GM21529 (cell line): ENCODE results near the gene PTGR1.
A peak's percentile ranks its signal among the peaks of the same experiment; 100 is the strongest.
"Not testable (repeated sequence)": the region's sequence is repeated elsewhere in the genome, so short reads cannot be mapped to it uniquely, and the experiment has no call there.

Experiments
- ATAC-seq: cut with Tn5 transposase; IDR thresholded peaks from one replicate; pipeline ENCODE4 v1.9.1; 2021; ENCODE audit not compliant: unreplicated experiment

The PTGR1 gene

DNA sequence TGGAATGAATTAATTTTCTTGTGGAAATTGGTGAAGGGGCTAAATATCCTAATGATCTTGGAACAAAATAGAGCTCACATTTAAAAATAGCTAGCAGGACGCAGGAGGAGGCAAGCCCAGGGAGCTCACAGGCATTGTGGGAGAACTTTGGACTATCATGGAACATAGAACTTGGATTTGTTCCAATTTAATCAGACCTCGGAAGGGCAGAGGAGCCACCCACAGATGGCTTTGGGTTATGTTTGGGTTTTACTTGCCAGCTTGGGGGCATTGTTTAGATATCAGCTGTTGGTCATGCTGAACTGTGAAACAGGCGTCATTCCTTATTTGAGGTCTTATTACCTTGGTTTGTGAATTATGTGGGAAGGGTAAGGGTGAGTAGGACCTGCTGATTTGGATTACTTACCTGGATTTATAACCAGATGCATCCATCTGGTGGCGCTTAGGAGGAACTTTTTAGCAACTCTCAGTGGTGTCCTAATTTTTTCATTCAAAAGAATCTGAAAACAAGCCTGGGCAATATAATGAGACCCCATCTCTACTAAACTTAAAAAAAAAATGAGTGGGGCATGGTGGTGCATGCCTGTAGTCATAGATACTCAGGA is 14.1 kb upstream of the PTGR1 start:
- ATAC-seq: no peak

DNA sequence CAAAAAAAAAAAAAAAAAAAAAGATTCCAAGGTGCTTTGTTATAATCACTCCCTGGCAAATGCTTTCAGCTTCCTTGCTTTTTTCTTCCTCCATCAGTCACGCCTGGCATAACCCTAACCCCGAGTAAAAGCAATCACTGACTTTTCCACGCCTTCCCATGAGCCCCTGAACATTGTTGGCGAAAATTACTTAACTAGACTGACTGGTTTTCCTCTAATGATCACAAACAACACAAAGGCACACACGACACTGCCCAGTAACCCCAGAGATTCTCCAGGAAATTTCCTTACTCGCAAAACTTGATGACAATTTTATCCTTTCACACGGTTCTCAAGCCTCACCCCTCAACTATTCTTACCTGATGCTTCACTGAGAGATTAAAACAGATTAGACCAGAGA is 11.4 kb upstream of the PTGR1 start:
- ATAC-seq: no peak

DNA sequence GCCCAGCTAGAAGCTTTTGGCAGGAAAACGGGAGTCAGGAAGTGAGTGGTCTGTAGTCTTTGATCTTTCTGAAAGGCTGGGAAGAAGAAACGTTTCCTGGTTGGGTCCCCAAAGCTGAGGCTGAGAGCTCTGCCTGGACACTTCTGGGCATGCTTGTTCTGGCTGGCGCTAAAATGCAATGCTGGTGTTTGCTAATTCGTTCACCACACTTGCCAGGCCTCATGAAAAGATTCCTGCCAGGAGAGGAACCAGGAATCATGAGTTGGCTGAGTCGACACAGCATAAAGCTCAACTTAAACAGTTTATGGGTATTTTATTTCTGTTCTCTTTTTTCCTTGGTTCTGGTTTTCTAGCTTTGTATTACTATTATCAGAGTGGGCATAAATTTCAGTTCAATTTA is 10.7 kb upstream of the PTGR1 start:
- no peak for ATAC-seq

DNA sequence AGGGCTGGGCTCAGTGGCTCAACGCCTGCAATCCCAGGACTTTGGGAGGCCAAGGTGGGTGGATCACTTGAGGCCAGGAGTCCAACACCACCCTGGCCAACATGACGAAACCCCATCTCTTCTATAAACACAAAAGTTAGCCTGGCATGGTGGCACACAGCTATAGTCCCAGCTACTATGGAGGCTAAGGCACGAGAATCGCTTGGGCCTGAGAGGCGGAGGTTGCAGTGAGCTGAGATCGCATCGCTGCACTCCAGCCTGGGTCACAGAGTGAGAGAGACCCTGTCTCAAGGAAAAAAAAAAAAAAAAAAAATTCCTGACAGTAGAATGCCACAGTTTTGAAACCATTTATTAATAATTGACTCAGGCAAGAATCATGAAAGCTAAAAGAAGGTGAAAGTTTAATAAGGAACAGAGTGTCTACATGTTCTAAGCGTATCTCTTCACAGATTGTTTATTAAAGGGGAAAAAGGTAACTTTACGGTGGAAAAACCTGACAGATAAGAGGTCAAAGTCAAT is 5.7 kb upstream of the PTGR1 start:
- no peak for ATAC-seq

DNA sequence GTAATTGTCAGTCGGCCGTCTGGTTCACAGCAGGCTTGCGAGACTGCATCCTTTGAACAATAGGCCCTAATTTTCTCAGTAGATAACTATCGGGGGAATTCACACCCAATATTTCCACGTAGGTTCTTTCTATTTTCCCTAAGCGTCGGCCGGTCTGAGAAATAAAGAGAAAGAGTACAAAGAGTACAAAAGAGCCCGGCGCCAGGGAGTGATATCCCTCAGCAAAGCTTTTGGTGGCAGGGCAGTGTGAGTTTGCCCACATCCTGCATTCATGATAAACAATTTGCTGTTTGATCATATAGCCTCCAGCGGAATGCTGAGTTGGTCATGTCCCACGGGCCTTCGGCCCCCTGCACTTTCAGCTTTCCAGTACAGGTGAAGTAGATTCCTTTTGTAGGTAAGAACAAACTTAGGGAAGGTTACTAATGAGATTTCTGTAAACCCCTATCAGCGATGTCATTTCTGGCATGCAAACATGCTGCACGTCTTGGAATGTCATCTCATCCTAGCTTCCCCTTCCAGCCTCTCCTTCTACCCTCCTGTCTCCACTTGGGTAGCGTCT is 4.7 kb upstream of the PTGR1 start:
- no peak for ATAC-seq

DNA sequence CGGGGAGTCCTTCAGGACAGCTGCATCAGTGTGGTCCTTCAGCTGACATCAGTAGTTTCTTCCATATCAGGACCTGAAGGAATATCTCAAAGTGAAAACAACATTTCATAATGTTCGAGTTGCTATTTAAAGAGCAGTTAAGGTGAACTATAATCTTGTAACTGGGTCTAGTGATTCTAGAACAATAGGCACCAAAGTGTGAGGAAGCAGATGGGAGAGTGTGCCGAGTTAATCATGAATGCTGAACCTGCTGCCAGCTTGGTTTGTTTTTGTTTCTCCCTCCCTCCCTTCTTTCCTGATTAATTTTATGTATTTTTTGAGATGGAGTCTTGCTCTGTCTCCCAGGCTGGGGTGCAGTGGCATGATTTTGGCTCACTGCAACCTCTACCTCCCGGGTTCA is 3.6 kb upstream of the PTGR1 start:
- no peak for ATAC-seq

DNA sequence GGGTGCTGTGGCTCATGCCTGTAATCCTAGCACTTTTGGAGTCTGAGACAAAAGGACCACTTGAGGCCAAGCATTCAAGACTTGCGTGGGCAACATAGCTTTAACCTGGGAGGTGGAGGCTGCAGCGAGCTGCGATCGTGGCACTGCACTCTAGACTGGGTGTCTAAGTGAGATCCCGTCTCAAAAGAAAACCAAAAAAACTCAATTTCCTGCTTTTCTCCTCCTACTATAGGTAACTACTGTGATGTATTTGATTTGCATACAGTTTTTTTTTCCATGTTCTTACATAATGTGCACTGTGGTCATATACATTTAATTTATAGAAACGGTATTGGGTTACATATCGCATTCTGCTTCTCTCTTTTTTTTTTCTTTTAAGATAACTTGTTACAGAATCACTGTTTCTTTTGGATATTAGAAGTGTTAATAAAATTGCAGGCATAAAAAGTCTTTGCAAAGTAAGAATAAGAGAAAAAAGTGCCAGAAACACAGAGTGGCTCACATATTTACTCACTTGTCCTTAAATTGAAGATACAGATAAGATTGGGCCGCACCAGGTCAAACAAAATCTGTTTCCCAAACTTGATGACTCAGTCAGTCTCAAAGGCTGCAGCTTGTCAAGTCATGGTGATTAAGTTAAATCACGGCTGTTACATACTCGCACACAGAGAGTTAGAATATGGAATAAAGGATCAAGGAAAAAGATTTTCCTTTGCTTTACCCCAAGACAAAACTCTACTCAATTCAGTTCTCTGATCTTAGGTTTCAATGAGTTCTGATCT is 2.0 kb upstream of the PTGR1 start:
- no peak for ATAC-seq

DNA sequence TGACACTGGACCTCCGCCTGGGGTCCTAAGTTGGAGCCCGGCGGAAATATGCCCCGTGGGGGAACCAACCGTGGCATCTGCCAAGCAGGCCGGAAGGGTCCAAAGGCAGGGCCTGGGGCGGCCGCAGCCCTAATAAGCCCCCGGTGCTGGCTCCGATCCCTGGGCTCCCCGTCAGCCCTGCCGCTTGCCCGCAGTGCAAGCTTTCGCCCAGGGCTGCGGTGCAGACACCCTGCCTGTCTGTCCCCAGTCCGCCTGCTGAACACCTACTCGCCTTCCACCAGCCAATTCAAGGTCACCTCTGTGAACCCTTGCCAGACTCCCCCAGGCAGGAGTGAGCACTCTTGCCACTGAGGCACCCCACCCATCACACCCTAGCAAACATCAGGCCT is 502 bp upstream of the PTGR1 start:
- ATAC-seq: peak; percentile 3

DNA sequence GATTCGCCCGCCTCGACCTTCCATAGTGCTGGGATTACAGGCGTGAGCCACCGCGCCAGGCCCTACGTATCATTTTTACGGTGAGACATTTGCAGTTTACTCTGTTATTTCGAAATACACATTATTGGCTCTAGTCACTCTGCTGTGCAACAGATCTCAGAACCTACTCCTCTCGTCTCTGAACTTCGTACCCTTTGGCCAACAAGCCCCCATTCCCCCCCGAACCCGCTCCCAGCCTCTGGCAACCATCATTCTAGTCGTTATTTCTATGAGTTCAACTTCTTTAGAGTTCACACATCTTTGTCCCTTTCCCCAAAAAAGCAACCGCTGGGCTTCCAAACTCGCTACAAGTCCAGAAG is 735 bp downstream of the PTGR1 start:
- peak; percentile 18 for ATAC-seq

DNA sequence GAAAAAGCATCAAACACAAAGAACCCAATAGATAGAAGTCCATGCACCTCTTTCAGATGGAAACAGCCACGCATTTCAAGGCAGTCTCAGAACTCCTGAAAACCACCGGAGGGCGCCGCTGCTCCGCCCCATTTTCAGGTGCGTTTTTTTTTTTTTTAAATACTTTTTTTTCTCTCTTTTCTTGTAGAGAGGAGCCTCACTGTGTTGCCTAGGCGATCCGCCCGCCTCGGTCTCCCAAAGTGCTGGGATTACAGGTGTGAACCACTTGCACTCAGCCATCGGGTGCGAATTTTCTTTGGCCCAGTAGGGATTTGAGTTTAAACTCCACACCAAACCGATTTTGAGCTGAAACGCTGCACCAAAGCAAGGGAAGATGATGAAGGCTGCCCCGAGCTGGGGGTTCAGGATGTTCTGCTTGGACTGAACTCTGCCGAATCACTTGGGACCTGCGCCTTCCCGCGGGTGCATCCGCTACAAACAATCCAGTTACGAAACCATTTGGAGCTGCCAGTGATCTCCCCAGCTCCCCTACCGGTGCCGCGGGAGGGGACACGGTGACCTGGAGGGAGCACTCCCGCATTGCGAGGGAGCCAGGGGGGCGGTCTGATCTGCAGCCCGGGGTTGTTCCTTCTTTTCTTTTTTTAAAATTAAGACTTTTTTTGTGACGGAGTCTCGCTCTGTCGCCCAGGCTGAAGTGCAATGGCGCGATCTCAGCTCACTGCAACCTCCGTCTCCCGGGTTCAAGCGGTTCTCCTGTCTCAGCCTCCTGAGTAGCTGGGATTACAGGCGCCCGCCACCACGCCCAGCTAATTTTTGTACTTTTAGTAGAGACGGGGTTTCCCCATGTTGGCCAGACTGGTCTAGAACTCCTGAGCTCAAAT is 1.4 kb downstream of the PTGR1 start:
- ATAC-seq: peak; percentile 58

DNA sequence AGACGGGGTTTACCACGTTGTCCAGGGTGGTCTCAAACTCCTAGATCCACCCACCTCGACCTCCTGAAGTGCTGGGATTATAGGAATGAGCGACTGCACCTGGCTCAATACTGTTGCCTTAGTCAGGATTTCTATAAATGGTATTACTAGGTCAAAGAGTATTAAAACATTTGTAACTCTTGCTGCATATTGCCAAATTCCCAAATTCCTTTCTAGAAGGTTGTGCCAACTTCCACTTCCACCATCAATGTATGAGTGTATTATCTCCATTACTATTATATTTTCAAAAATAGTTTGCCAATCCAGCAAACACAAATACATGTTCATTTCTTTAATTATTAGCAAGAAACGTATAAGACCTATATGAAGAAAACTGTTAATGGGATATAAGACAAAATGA is 10.6 kb downstream of the PTGR1 start:
- ATAC-seq: no peak

DNA sequence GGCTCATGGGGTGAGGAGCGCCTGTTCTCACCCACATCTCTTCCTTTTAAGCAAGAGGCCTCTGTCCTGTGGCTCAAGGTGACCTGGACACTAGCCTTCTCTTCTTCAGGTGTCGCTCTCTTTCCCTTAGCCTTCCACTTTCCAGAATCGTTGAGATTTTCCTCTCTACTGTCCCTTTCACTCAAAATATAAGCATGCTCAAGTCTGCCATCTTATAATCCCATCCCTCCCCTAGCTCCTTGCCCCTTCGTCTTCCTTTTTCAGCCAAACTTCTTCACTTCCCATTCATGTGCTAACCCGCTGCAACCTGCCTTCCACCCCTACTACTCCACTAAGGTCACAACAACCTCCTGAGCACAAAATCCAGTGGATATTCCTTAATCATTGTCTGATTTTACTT is 13.1 kb downstream of the PTGR1 start:
- no peak for ATAC-seq

DNA sequence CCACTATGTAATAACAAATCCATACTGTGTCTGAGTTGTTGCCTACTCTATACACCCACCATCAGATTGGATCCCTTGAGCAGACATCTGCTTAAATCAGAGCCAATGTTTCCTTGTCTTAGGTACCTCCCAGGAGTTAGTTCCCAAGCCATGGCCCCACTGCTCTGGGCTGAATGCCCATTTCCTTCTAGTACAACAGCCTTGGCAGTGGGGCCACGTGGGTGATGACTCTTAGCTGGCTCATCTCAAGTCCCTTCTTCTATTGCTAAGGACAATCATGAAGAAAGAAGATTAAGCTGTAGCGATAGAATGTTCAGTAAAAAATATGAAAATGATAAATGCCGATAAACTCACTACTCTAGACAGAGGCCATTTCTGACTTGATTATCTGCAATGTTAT is 16.6 kb downstream of the PTGR1 start:
- no peak for ATAC-seq

DNA sequence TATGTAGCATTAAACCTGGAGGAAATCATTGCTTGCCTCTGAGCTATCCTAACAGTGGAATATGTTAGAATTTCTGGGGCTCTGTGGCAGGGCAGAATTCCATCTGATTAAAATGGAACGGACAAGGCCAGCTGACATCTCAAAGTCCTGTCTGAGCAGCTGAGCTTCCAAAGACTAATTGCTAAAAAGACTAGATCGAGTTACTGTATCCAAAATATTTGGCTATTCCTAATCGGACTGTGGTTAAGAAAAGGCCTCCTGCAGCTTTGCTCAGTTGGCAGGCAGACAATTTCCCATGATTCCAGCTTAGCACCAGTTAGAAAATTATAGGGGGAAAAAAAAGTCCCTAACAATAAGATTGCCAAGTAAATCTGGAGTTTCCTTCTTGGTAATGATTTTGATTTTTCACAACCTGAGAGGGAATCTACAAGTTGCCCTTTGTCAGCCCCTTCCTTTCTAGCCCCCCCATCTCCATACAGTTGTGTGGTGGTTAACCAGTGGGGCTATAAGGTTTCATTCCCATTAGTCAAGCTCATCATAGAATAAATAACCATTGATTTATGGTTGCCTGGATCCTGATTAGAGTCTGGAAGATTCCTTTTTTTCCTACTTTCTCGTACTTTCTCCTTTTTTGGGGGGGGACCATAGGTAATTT is 26.4 kb downstream of the PTGR1 start:
- ATAC-seq: no peak

DNA sequence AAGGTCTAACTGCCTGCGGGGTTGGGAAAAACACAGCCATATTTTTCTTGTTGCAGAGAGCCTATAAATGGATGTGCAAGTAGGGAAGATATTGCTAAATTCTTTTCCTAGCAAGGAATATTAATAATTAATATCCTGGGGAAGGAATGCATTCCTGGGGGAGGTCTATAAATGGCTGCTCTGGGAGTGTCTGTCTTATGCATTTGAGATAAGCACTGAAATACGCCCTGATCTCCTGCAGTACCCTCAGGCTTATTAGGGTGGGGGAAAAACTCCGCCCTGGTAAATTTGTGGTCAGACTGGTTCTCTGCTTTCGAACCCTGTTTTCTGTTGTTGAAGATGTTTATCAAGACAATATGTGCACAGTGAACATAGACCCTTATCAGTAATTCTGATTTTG is 31.3 kb downstream of the PTGR1 start:
- not testable (repeated sequence) for ATAC-seq

DNA sequence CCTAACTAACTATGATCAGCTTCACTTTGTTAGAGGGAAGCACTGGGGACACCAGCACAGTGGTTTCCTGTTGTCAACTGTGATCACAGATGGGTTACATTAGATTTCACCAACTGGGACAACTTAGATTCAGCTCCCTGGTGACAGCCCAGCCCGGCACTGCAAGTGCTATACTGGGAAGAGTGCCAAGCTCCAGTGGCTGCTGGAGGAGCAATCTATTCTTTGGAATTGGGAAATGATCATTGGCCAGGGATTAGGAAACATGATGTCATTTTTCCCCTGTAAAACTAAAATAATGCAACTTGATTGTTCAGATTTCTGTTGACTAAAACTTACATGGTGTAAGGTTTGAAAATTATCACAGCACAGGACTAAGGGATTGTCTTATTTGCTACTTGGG is 33.2 kb downstream of the PTGR1 start:
- ATAC-seq: no peak

DNA sequence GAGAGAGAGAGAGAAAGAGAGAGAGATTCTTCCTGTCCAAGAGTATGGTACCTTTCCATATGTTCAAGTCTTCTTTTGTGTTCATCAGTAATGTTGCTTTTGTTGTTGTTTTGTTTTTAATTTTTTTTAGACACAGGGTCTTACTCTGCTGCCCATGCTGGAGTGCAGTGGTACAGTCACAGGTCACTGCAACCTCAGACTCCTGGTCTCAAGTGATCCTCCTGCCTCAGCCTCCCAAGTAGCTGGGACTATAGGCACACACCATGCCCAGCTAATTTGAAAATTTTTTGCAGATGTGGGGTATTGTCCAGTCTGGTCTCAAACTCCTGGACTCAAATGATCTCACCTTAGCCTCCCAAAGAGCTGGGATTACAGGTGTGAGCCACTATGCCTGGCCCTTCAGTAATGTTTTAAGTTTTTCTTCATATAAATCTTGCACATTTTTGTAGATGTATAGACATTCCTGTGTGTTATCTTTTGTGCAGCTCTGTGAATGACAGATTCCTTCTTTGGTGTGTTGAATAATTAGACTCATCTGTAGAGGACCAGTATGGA is 38.2 kb downstream of the PTGR1 start:
- no peak for ATAC-seq

DNA sequence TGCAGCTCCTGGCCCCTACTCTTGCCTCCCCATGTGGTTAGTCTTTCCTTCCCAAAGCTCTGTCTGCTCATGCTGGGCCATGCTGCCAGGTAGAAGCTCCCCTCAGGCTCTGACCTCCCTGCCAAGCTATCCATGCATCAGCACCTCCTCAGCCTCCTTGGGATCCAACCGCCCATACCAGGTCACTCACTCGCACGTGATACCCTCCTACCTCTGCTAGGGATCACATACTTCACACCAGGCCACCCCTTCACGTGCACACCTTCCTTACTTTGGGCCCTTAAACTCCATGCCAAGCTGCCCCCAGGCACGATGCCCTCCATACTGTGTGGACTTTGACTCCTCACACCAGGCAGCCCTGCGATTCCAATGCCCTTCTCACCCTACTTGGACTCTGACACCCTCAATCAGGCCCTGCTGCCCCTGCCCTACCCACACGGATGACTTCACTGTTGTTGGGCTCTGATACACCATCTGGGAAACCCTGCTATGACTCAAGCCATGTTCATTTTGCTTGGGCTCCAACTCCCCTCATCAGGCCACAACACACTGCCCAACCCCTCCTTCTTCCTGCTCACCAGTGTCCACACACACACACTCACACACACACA is 40.3 kb downstream of the PTGR1 start:
- ATAC-seq: no peak

DNA sequence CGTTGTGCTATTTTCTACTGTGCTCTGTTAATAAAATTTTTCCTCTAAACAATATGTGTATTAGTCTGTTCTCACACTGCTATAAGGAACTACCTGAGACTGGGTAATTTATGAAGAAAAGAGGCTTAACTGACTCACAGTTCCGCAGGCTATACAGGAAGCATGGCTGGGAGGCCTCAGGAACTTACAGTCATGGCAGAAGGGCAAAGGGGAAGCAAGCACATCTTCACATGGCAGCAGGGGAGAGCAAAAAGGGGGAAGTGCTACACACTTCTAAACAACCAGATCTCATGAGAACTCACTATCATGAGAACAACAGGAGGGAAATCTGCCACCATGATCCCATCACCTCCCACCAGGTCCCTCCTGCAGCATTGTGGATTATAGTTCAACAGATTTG is 44.0 kb downstream of the PTGR1 start:
- ATAC-seq: not testable (repeated sequence)

DNA sequence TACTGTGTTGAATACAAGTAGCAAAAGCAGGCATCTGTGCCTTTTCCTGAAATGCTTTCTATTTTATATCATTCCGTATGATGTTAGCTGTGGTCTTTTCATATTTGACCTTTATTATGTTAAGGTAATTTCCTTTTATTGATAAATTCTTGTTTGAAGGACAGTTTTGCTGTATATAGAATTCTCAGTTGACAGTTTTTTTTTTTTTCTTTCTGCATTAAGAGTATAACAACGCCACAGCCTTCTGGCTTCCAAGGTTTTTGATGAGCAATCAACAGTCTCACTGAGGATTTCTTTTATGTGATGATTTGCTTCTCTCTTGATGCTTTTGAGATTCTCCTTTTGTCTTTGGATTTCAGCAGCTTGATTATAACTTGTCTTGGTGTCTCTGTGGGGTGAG is 50.8 kb downstream of the PTGR1 start:
- ATAC-seq: no peak
